Stomach (tissue), 9 donors: Measurements from ENCODE around the gene HABP4. TPM values are rescaled to one million over a fixed set of nuclear protein-coding genes. Genes with fewer than 3 reads are reported as not detected.
A peak's percentile ranks its signal among the peaks of the same experiment; 100 is the strongest.

ENCODE experiments used
- DNase-seq, 2 donors: peaks; one replicate each; pipeline versions ENCODE4 v3.0.0 to v3.0.0-alpha.2; 2013 to 2019
- H3K27ac ChIP-seq, 5 donors: fragments of 200-600 bp in 4 of 5; sonication (generic) in 4 of 5; one replicate each; pipeline ENCODE4 v1.5.1; 2013 to 2019; ENCODE audit warnings: mild to moderate bottlenecking in 1 of 5, moderate library complexity in 1 of 5
- H3K27me3 ChIP-seq, 3 donors: fragments of 200-600 bp; sonication (generic); one replicate each; pipeline ENCODE4 v1.5.1; 2017 to 2019; ENCODE audit warnings: mixed run types in 1 of 3
- H3K36me3 ChIP-seq, 4 donors: fragments of 200-600 bp; sonication (generic); 1 replicate in 3 of 4; 2 replicates in 1 of 4; pipeline ENCODE4 v1.5.1; 2016 to 2019
- H3K4me1 ChIP-seq, 4 donors: fragments of 200-600 bp; sonication (generic); one replicate each; pipeline ENCODE4 v1.5.1; 2016 to 2019
- H3K4me3 ChIP-seq, 4 donors: fragments of 200-600 bp; sonication (generic) in 3 of 4; one replicate each; pipeline ENCODE4 v1.5.1; 2016 to 2019; ENCODE audit warnings: mild to moderate bottlenecking in 1 of 4
- H3K9me3 ChIP-seq, 4 donors: fragments of 200-600 bp; sonication (generic); one replicate each; pipeline ENCODE4 v1.5.1; 2016 to 2019
- EP300 ChIP-seq: sonication (generic); formaldehyde crosslinking; IDR thresholded peaks from one replicate; pipeline ENCODE4 v1.6.1; 2017; ENCODE audit warnings: antibody characterized with exemption
- POLR2A ChIP-seq, 4 donors: fragments of 450-650 bp; IDR thresholded peaks; one replicate each; pipeline ENCODE4 v1.6.1; 2016; ENCODE audit warnings: antibody characterized with exemption in 4 of 4, control low read depth in 2 of 4, mild to moderate bottlenecking in 1 of 4, moderate library complexity in 1 of 4
- POLR2AphosphoS5 ChIP-seq, 3 donors: sonication (generic); formaldehyde crosslinking; IDR thresholded peaks; one replicate each; pipeline ENCODE4 v1.6.1; 2016; ENCODE audit warnings: antibody characterized with exemption in 3 of 3
- WGBS, 5 donors: extraction: QIAGEN DNeasy Blood & Tissue Kit in 3 of 5; methylation state at CpG; one replicate each; pipeline versions ENCODE4 v1.1.5 to v1.1.7; 2013 to 2018; 5-methylcytosine and 5-hydroxymethylcytosine counted together
- intact Hi-C: fragments of 100-400 bp; cut with DNase I; formaldehyde crosslinking; loops from one replicate; pipeline ENCODE4 v1.15.1; 2023; ENCODE audit warnings: low total_unique reads
- polyA plus RNA-seq, 3 donors: library from polyadenylated mRNA; stranded (reverse); fragments of 200-250 nt; gene quantifications; one replicate each; pipeline ENCODE4 v1.2.3, GENCODE V29; 2013
- total RNA-seq, 5 donors: library from RNA; depleted of rRNA; stranded (reverse); fragments of >200 nt; gene quantifications; one replicate each; pipeline versions ENCODE4 v1.1.0 to v1.2.3, GENCODE V29; 2014 to 2016
- TF ChIP-seq, protein P1 (sequence below), 7 experiments: fragments of 450-650 bp in 4 of 7; fragments of 200-600 bp in 3 of 7; sonication (generic) in 3 of 7; IDR thresholded peaks; one replicate each; pipeline ENCODE4 v1.5.1; 2016 to 2019; ENCODE audit warnings: antibody characterized with exemption in 7 of 7, control low read depth in 2 of 7, mild to moderate bottlenecking in 1 of 7
- donor health status: healthy with polysubstance abuse.
- donor health status: Bipolar disorder and iron deficiency.
- donor health status: healthy.

The HABP4 gene
- total and polyA plus RNA-seq, 8 donors: 0.58 to 45.1 (median 9.9) TPM

DNA sequence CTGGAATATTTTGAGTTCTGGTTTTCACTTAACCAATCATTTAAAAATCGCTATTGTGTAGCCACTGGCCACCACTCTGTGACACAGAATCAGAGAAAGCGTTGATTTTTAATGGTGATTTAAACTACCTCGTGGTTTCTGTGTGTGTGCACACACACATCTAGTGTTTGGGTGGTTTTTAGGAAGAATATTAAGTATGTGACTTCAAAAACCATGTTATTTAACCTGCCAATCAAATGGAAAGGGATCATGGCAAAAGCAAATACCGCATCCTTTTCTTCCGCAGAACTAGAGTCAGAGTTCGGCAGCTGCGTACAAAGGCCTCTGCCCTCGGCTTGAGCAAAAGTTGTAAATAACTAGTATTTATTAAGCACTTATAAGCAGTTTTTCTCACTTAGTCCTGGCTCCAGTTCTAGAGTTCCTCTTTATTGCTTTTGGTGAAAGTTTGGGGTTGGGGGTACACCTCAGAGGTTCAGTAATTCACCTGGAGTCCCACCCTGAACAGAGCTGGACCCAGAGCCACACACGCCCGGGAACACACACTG, 40.6 kb downstream of the HABP4 start:
- peak overlapping the region in 4 of 5 donors; percentile 40 to 49 (median 44) for H3K27ac ChIP-seq
- TF ChIP-seq POLR2AphosphoS5 (IDR thresholded peaks at IDR 0.05) (no peak), POLR2A (IDR thresholded peaks at IDR 0.05) (no peak), EP300 (no peak)
- TF ChIP-seq, protein P1, sequence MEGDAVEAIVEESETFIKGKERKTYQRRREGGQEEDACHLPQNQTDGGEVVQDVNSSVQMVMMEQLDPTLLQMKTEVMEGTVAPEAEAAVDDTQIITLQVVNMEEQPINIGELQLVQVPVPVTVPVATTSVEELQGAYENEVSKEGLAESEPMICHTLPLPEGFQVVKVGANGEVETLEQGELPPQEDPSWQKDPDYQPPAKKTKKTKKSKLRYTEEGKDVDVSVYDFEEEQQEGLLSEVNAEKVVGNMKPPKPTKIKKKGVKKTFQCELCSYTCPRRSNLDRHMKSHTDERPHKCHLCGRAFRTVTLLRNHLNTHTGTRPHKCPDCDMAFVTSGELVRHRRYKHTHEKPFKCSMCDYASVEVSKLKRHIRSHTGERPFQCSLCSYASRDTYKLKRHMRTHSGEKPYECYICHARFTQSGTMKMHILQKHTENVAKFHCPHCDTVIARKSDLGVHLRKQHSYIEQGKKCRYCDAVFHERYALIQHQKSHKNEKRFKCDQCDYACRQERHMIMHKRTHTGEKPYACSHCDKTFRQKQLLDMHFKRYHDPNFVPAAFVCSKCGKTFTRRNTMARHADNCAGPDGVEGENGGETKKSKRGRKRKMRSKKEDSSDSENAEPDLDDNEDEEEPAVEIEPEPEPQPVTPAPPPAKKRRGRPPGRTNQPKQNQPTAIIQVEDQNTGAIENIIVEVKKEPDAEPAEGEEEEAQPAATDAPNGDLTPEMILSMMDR (IDR thresholded peaks at IDR 0.05): no peak
- 83 to 86% (median 86%) methylated on average over 10 of the region's 10 CpGs for WGBS, 5 donors
- H3K36me3 ChIP-seq: peaks cover 26 to 66% (median 47%) of the 10 kb centered on the region in 4 donors
- H3K27me3 ChIP-seq: no peaks in the 10 kb centered on the region
- no peak for DNase-seq
- H3K4me1 ChIP-seq: peaks cover 35 to 60% (median 45%) of the 10 kb centered on the region in 4 donors
- intact Hi-C loops: no loop called here
- H3K9me3 ChIP-seq: no peaks in the 10 kb centered on the region
- no peak overlapping the region for H3K4me3 ChIP-seq

DNA sequence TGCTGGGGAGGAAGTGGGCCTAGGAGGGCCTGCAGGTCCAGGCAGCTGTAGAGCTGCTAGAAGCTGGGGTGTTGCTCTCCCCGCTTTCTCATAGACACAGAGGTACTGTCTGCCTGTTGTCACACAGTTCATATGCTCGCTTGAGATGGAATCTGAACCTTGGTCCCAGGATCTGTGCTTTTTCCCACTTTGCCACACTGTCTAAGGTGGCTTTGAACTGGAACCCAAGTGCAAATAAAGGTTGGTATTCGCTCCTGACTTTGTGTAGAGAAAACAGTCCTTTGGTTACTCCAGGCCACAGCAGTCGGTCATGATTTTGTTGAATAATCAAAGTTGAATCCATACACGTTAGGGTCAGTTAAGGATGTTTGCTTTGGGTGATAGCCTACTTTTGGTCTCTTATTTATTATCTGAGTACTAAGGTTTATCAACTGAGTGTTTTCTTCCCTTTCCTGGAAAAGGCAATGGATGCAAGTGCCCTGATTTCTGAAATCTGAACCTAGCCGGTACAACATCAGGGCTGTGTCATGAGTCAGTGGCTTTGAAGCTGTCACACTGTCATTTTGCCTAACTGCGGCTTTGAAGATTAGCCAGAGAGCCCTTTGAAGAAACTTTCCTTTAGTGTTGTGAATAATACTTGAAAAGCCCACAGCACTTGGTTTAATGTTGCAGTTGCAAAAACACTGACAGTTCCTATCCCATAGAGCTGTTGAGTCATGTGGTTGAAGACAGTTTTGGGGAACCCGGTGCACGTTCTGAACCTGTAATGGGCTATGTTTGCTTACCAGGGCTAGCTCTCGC, 41.3 kb downstream of the HABP4 start:
- 30 to 59% (median 53%) methylated on average over 10 of the region's 10 CpGs for WGBS, 5 donors
- Histone ChIP-seq H3K9me3 (no peaks in the 10 kb centered on the region), H3K36me3 (peaks cover 26 to 69% (median 54%) of the 10 kb centered on the region in 4 donors), H3K27ac (peak overlapping the region; percentile 28 to 58 (median 49)), H3K4me1 (peaks cover 28 to 53% (median 38%) of the 10 kb centered on the region in 4 donors), H3K27me3 (no peaks in the 10 kb centered on the region), H3K4me3 (no peak overlapping the region)
- no peak for DNase-seq
- intact Hi-C loops: no loop called here
- TF ChIP-seq POLR2AphosphoS5 (IDR thresholded peaks at IDR 0.05) (peak in 1 of 3 donors; percentile 32), POLR2A (IDR thresholded peaks at IDR 0.05) (no peak)

DNA sequence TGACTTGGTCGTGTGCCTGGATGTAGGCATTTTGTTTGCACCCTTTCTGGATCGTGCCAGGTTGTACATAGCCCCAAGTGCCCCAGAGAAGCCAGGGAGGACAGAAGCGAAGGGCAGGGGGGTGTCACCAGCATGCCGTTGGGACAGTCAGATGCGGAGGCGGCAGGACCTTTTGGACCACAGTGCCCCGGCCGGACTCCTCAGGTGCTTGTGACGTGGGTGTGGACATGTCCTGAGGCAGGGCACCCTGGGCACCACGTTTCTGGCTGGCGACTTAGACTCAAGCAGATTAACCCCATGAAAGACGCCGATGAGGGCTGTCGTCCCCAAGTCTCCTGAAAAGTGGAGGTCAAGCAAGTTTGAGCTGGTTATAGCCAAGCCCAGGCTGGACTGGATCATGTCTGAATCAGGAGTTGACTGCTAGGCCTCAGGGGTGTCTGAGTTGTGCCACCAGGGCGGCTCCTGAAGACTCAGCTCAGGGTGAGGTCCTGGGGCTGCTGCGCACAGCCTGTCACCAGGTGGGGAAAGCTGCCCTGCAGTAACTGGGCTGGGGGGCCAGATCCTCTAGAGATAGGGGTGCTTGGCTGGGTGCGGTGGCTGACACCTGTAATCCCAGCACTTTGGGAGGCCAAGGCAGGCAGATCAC, 42.0 kb downstream of the HABP4 start:
- H3K27me3 ChIP-seq: no peaks in the 10 kb centered on the region
- WGBS, 5 donors: 40 to 71% (median 52%) methylated on average over 12 to 17 of the region's 17 CpGs
- H3K36me3 ChIP-seq: peaks cover 26 to 76% (median 58%) of the 10 kb centered on the region in 4 donors
- peaks cover 21 to 46% (median 31%) of the 10 kb centered on the region in 4 donors for H3K4me1 ChIP-seq
- H3K4me3 ChIP-seq: no peak overlapping the region
- peak in 1 of 2 donors; percentile 49 for DNase-seq
- no peak for TF ChIP-seq POLR2A (IDR thresholded peaks at IDR 0.05)
- no peak for TF ChIP-seq EP300
- no peak for TF ChIP-seq POLR2AphosphoS5 (IDR thresholded peaks at IDR 0.05)
- TF ChIP-seq, protein P1 (IDR thresholded peaks at IDR 0.05): no peak
- intact Hi-C loops: no loop called here
- H3K27ac ChIP-seq: peak overlapping the region; percentile 28 to 58 (median 49)
- no peaks in the 10 kb centered on the region for H3K9me3 ChIP-seq

DNA sequence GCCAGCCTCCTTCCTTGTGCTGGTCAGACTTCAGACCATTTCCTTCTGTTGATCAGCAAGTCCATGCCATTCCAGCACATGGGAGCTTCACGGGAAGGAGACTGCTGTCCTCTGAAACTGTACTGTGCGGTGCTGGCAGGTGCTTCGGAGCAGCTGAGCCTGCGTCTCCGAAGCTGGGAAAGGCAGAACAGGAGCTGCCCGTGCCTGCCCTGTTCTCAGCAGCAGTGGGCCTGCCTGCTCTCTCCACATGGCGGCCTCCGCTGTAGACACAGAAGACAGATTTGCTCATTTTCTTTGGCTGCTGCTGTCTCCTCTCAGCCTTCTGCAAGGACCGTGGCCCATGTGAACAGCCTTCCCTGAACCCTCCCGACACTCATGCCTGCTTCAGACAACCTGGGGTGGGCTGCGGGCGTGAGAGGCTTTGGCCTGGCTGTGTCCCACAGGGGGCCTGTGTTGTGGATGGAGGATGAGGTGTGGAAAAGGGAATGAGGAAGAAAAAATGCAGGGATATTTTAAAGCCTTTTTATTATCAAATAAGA, 43.1 kb downstream of the HABP4 start:
- TF ChIP-seq, protein P1 (IDR thresholded peaks at IDR 0.05): no peak
- TF ChIP-seq POLR2AphosphoS5 (IDR thresholded peaks at IDR 0.05) (no peak), EP300 (no peak), POLR2A (IDR thresholded peaks at IDR 0.05) (no peak)
- Histone ChIP-seq H3K4me1 (peaks cover 15 to 35% (median 20%) of the 10 kb centered on the region in 4 donors), H3K9me3 (no peaks in the 10 kb centered on the region), H3K27ac (no peak overlapping the region), H3K4me3 (no peak overlapping the region), H3K27me3 (no peaks in the 10 kb centered on the region), H3K36me3 (peaks cover 26 to 72% (median 56%) of the 10 kb centered on the region in 4 donors)
- 85 to 98% (median 90%) methylated on average over 11 to 12 of the region's 12 CpGs for WGBS, 5 donors
- DNase-seq: no peak
- intact Hi-C loops: no loop called here
